Measurements from ENCODE around the gene MMEL1. TPM values are rescaled to one million over a fixed set of nuclear protein-coding genes. Genes with fewer than 3 reads are reported as not detected.

Gene MMEL1
- total and polyA plus RNA-seq, 11 donors: 0.30 to 2.6 (median 0.97) TPM; not detected in 5

- TF ChIP-seq POLR2A (IDR thresholded peaks at IDR 0.05): no peak
- TF ChIP-seq, protein P1, sequence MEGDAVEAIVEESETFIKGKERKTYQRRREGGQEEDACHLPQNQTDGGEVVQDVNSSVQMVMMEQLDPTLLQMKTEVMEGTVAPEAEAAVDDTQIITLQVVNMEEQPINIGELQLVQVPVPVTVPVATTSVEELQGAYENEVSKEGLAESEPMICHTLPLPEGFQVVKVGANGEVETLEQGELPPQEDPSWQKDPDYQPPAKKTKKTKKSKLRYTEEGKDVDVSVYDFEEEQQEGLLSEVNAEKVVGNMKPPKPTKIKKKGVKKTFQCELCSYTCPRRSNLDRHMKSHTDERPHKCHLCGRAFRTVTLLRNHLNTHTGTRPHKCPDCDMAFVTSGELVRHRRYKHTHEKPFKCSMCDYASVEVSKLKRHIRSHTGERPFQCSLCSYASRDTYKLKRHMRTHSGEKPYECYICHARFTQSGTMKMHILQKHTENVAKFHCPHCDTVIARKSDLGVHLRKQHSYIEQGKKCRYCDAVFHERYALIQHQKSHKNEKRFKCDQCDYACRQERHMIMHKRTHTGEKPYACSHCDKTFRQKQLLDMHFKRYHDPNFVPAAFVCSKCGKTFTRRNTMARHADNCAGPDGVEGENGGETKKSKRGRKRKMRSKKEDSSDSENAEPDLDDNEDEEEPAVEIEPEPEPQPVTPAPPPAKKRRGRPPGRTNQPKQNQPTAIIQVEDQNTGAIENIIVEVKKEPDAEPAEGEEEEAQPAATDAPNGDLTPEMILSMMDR (IDR thresholded peaks at IDR 0.05): no peak
- H3K9me3 ChIP-seq: no peaks in the 10 kb centered on the region
- H3K4me1 ChIP-seq: peaks cover 11 to 56% (median 36%) of the 10 kb centered on the region in 12 donors
- H3K36me3 ChIP-seq: no peaks in the 10 kb centered on the region
- intact Hi-C loops (cut with DNase I): loop anchor here in 5 of 10 donors (10.0 kb wide), 4 partner anchors 104 to 356 kb away; partner anchors contain the start of gene FAAP20 (in 2 of the 5)
- H3K27ac ChIP-seq: peak overlapping the region in 1 of 12 donors; percentile 2
- WGBS, 4 donors: 13 to 21% (median 15%) methylated on average over 22 to 39 of the region's 39 CpGs
- ATAC-seq (no peak), DNase-seq (peak in 1 of 5 donors; percentile 56)
- H3K4me3 ChIP-seq: peak overlapping the region in 1 of 12 donors; percentile 15
- H3K27me3 ChIP-seq: peaks cover 0 to 30% (median 9%) of the 10 kb centered on the region in 9 donors
Observed at GRCh38 chr1:2540816-2541492, 91.9 kb downstream of the MMEL1 start.

Other genes with a start within 250 kb of the MMEL1 start
- 1 to 10 TPM; 2.4 to 8.2 (median 3.8) TPM for gene MORN1, start 241.5 kb downstream of the MMEL1 start, total RNA-seq
- 1 to 10 TPM; 2.2 to 4.0 TPM for gene MORN1, start 241.5 kb downstream of the MMEL1 start, polyA plus RNA-seq
- 100 to 1,000 TPM in 3 of 9 donors, 10 to 100 TPM in 6; 47.1 to 124 (median 78.3) TPM for gene RER1, start 241.2 kb downstream of the MMEL1 start, total RNA-seq
- gene RER1, start 241.2 kb downstream of the MMEL1 start, polyA plus RNA-seq: 10 to 100 TPM; 43.3 to 92.4 TPM
- gene PEX10, start 220.5 kb downstream of the MMEL1 start, total RNA-seq: 10 to 100 TPM; 17.2 to 26.5 (median 18.9) TPM
- gene PEX10, start 220.5 kb downstream of the MMEL1 start, polyA plus RNA-seq: 10 to 100 TPM; 14.7 to 18.6 TPM
- gene PLCH2, start 156.7 kb downstream of the MMEL1 start, total RNA-seq: 1 to 10 TPM in 2 of 9 donors, under 1 TPM in 3, not detected in 4; 0.05 to 1.0 (median 0.36) TPM
- under 1 TPM; 0.04 to 0.08 TPM for gene PLCH2, start 156.7 kb downstream of the MMEL1 start, polyA plus RNA-seq
- gene PANK4, start 106.4 kb downstream of the MMEL1 start, total RNA-seq: 10 to 100 TPM; 27.2 to 43.0 (median 36.6) TPM
- gene PANK4, start 106.4 kb downstream of the MMEL1 start, polyA plus RNA-seq: 10 to 100 TPM; 31.4 to 33.1 TPM
- 1 to 10 TPM in 7 of 9 donors, under 1 TPM in 2; 0.45 to 2.0 (median 1.3) TPM for gene HES5, start 102.8 kb downstream of the MMEL1 start, total RNA-seq
- gene HES5, start 102.8 kb downstream of the MMEL1 start, polyA plus RNA-seq: under 1 TPM; 0.42 to 0.83 TPM
- 10 to 100 TPM in 8 of 9 donors, 1 to 10 TPM in 1; 7.8 to 70.8 (median 14.3) TPM for gene TNFRSF14, start 76.6 kb downstream of the MMEL1 start, total RNA-seq
- 10 to 100 TPM; 13.6 to 22.5 TPM for gene TNFRSF14, start 76.6 kb downstream of the MMEL1 start, polyA plus RNA-seq
- 10 to 100 TPM in 2 of 9 donors, 1 to 10 TPM in 7; 5.1 to 13.9 (median 7.2) TPM for gene PRXL2B, start 46.2 kb downstream of the MMEL1 start, total RNA-seq
- 1 to 10 TPM; 8.6 to 9.2 TPM for gene PRXL2B, start 46.2 kb downstream of the MMEL1 start, polyA plus RNA-seq
- gene TTC34, start 168.7 kb upstream of the MMEL1 start, total RNA-seq: under 1 TPM in 8 of 9 donors, not detected in 1; 0.19 to 0.67 (median 0.52) TPM
- gene TTC34, start 168.7 kb upstream of the MMEL1 start, polyA plus RNA-seq: under 1 TPM; 0.06 to 0.30 TPM

Data from heart left ventricle (tissue), 16 donors.